Gastroesophageal sphincter (tissue), 3 donors: ENCODE measurements around the gene PSTPIP1.

Experiments
- POLR2A ChIP-seq, 2 donors: fragments of 450-650 bp; IDR thresholded peaks; one replicate each; pipeline ENCODE4 v1.6.1; 2017; ENCODE audit warnings: antibody characterized with exemption in 2 of 2, mild to moderate bottlenecking in 2 of 2, moderate library complexity in 1 of 2
- POLR2AphosphoS5 ChIP-seq: sonication (generic); formaldehyde crosslinking; IDR thresholded peaks from one replicate; pipeline ENCODE4 v1.6.1; 2017; ENCODE audit warnings: antibody characterized with exemption
- TF ChIP-seq, protein P1 (sequence below), 4 experiments: fragments of 200-600 bp in 2 of 4; fragments of 450-650 bp in 2 of 4; sonication (generic) in 1 of 4; IDR thresholded peaks; one replicate each; pipeline ENCODE4 v1.5.1; 2017 to 2019; ENCODE audit warnings: antibody characterized with exemption in 4 of 4, mild to moderate bottlenecking in 2 of 4, moderate library complexity in 2 of 4

DNA sequence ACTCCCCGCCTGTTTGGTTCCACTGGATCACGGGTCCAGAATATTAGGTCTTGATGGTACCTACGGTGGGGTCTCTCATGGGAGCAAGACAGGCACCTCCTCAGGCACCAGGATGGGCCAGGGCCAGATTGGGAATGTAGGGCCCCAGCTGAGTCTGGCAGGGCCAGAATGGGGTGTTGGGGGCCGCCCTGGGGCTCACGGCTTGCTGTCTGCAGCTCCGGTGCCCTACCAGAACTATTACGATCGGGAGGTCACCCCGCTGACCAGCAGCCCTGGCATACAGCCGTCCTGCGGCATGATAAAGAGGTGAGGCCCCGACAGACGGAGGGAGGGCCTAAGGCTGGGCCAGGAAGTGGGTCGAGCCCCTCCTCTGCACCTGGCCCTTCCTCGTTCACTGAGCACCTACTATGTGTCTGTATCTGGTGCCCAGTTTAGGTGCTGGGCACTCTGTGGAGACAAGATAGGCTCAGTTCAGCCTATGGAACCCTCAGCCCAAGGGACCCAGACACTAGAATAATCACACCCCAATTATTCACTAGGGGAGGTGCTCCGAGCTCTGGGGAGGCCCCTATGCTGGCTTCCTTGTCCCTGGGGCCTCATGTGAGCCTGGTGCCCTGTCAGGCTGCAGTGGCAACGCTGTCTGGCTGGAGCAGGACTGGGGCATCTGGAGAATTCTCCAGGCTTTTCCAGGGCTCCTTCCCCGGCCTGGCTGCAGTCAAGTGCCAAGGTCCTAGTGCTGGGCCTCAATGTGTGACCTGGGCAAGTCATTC, 37.9 kb downstream of the PSTPIP1 start:
- no peak for TF ChIP-seq POLR2AphosphoS5
- TF ChIP-seq, protein P1, sequence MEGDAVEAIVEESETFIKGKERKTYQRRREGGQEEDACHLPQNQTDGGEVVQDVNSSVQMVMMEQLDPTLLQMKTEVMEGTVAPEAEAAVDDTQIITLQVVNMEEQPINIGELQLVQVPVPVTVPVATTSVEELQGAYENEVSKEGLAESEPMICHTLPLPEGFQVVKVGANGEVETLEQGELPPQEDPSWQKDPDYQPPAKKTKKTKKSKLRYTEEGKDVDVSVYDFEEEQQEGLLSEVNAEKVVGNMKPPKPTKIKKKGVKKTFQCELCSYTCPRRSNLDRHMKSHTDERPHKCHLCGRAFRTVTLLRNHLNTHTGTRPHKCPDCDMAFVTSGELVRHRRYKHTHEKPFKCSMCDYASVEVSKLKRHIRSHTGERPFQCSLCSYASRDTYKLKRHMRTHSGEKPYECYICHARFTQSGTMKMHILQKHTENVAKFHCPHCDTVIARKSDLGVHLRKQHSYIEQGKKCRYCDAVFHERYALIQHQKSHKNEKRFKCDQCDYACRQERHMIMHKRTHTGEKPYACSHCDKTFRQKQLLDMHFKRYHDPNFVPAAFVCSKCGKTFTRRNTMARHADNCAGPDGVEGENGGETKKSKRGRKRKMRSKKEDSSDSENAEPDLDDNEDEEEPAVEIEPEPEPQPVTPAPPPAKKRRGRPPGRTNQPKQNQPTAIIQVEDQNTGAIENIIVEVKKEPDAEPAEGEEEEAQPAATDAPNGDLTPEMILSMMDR (IDR thresholded peaks at IDR 0.05) = no peak
- TF ChIP-seq POLR2A (IDR thresholded peaks at IDR 0.05) = no peak
